ENCODE measurements around the gene DPP7.

DPP7 gene

DNA sequence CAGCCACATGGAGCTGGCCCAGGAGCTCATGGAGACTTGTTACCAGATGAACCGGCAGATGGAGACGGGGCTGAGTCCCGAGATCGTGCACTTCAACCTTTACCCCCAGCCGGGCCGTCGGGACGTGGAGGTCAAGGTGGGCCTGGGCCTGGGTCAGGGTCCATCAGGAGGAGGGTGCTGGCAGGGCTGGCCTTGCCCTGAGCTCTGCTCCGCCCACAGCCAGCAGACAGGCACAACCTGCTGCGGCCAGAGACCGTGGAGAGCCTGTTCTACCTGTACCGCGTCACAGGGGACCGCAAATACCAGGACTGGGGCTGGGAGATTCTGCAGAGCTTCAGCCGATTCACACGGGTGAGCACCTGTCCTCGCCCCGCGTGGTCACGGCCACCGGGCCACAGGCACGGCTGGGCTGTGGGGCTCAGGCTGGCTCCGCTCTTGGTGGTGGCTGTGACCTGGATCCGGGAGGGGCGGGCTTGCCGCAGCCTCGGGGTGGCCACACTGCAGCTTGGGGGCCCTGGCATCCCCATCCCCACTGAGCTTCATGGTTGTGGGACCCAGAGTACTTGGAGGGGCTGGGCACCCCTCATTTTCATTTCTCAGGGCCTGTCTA, 7.1 kb downstream of the DPP7 start:
- no peak for DNase-seq (ENCODE audit: low read depth, low spot score)
- no peak overlapping the region for H3K4me3 ChIP-seq (ENCODE audit: low read depth, low read length)
- no peak for TF ChIP-seq CTCF (IDR thresholded peaks at IDR 0.05; ENCODE audit: low read depth, low read length)
- in situ Hi-C loops (cut with HindIII; ENCODE audit: low sequenced_read_pairs), result no loop called here

DNA sequence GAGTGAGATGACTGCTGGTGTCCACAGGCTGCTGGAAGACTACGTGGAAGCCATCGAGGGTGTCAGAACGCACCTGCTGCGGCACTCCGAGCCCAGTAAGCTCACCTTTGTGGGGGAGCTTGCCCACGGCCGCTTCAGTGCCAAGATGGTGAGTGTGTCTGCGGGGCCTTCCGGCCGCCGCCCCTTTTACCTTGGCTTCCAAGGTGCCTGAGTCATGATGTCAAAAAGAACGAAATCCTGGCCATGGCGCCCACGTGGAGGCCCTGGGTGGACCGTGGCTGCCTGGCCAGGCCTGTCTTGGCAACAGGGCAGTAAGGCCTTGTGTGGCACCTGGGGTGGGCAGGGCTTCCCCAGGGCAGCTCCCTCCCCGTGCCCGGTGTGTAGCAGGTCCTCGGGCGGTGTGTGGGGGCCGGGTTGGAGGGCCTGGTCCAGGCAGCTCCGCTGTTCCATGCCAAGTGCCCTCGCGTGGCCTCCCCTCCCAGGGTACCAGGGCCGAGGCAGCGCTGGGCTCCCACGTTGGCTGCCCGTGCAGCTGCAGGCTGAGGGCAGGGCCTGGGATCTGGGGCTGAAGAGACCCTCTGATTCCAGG, 7.8 kb downstream of the DPP7 start:
- no peak for TF ChIP-seq CTCF (IDR thresholded peaks at IDR 0.05; ENCODE audit: low read depth, low read length)
- in situ Hi-C loops (cut with HindIII; ENCODE audit: low sequenced_read_pairs), result no loop called here
- DNase-seq (ENCODE audit: low read depth, low spot score), result no peak
- H3K4me3 ChIP-seq (ENCODE audit: low read depth, low read length), result no peak overlapping the region

- TF ChIP-seq CTCF (IDR thresholded peaks at IDR 0.05; ENCODE audit: low read depth, low read length), result no peak
- in situ Hi-C loops (cut with HindIII; ENCODE audit: low sequenced_read_pairs), result no loop called here
- DNase-seq (ENCODE audit: low read depth, low spot score), result no peak
- H3K4me3 ChIP-seq (ENCODE audit: low read depth, low read length), result no peak overlapping the region
These were observed 8.5 kb downstream of the DPP7 start for GRCh38 chr9:137105814-137106661.

GRCh38 chr9:137103206-137103999, 11.1 kb downstream of the DPP7 start:
- no peak overlapping the region for H3K4me3 ChIP-seq (ENCODE audit: low read depth, low read length)
- TF ChIP-seq CTCF (IDR thresholded peaks at IDR 0.05; ENCODE audit: low read depth, low read length), result no peak
- no peak for DNase-seq (ENCODE audit: low read depth, low spot score)
- in situ Hi-C loops (cut with HindIII; ENCODE audit: low sequenced_read_pairs), result no loop called here

- in situ Hi-C loops (cut with HindIII; ENCODE audit: low sequenced_read_pairs), result no loop called here
- no peak overlapping the region for H3K4me3 ChIP-seq (ENCODE audit: low read depth, low read length)
- TF ChIP-seq CTCF (IDR thresholded peaks at IDR 0.05; ENCODE audit: low read depth, low read length), result no peak
- no peak for DNase-seq (ENCODE audit: low read depth, low spot score)
These were observed 15.3 kb downstream of the DPP7 start for GRCh38 chr9:137099231-137099630.

- H3K4me3 ChIP-seq (ENCODE audit: low read depth, low read length), result no peak overlapping the region
- TF ChIP-seq CTCF (IDR thresholded peaks at IDR 0.05; ENCODE audit: low read depth, low read length), result no peak
- in situ Hi-C loops (cut with HindIII; ENCODE audit: low sequenced_read_pairs), result no loop called here
- DNase-seq (ENCODE audit: low read depth, low spot score), result no peak
These were observed 16.6 kb downstream of the DPP7 start for GRCh38 chr9:137097761-137098462.
